Endothelial cell of umbilical vein (primary cell): Measurements from ENCODE around the gene PPP1R12A. TPM values are rescaled to one million over a fixed set of nuclear protein-coding genes. Genes with fewer than 3 reads are reported as not detected.
"Not testable (repeated sequence)": the region's sequence is repeated elsewhere in the genome, so short reads cannot be mapped to it uniquely, and the experiment has no call there.

Experiments
- BruUV-seq: library from RNA; stranded (reverse); fragments of 400-500 nt; replicated peaks from 2 replicates; lab custom pipeline; 2021; lab: Mats Ljungman, UMichigan
- CTCF ChIA-PET: fragments of 300-600, 350-600 bp; sonication (Branson Sonifier 250); formaldehyde crosslinking; loops from one replicate; lab custom pipeline; 2021; ENCODE audit warnings: antibody characterized with exemption, inconsistent platforms; lab: Charles Lee
- POLR2A ChIA-PET: fragments of 300-600, 350-600 bp; sonication (Branson Sonifier 250); formaldehyde crosslinking; loops from one replicate; lab custom pipeline; 2021; ENCODE audit warnings: antibody characterized with exemption, inconsistent platforms; lab: Charles Lee
- DNase-seq: peaks from one replicate; pipeline ENCODE4 v3.0.0-alpha.2; 2011; ENCODE audit warnings: low read depth, low spot score
- FAIRE-seq: peaks from 2 replicates; lab custom pipeline; 2011; peaks lifted over from hg19 to GRCh38; lab: Jason Lieb, UNC
- H2AFZ ChIP-seq: 2 replicates; pipeline ENCODE4 v1.6.0; 2012; ENCODE audit warnings: low read depth, low read length, control low read depth, inconsistent platforms
- H3K27ac ChIP-seq: 2 replicates; pipeline ENCODE4 v1.5.1; 2011; ENCODE audit warnings: low read depth, mild to moderate bottlenecking, control low read depth, low read length, moderate library complexity; ENCODE audit not compliant: insufficient read depth
- H3K27me3 ChIP-seq, 2 experiments: 2 replicates each; pipeline versions ENCODE4 v1.6.0 to v1.6.1; 2011; ENCODE audit warnings: low read length in 2 of 2, mixed read lengths in 1 of 2; ENCODE audit not compliant: control insufficient read depth in 2 of 2, insufficient read depth in 2 of 2
- H3K36me3 ChIP-seq, 2 experiments: 2 replicates in 1 of 2; 3 replicates in 1 of 2; pipeline ENCODE4 v1.5.1; 2011; ENCODE audit warnings: low read length in 2 of 2, mild to moderate bottlenecking in 1 of 2, moderate library complexity in 1 of 2; ENCODE audit not compliant: control insufficient read depth in 2 of 2, insufficient read depth in 2 of 2; ENCODE audit errors: extremely low read depth in 1 of 2
- H3K4me1 ChIP-seq: 3 replicates; pipeline ENCODE4 v1.5.1; 2011; ENCODE audit warnings: mild to moderate bottlenecking, low read length; ENCODE audit not compliant: control insufficient read depth, insufficient read depth; ENCODE audit errors: extremely low read depth
- H3K4me2 ChIP-seq: 2 replicates; pipeline ENCODE4 v1.6.1; 2011; ENCODE audit warnings: low read length, control low read depth, mixed read lengths; ENCODE audit not compliant: insufficient read depth
- H3K4me3 ChIP-seq, 3 experiments: fragments of 200-600 bp in 1 of 3; sonication (generic), shearing (Covaris generic) in 1 of 3; replicated peaks in 1 of 3; 2 replicates each; pipeline ENCODE4 v1.5.1; 2011 to 2016; ENCODE audit warnings: control low read depth in 3 of 3, low read length in 3 of 3, mild to moderate bottlenecking in 2 of 3, inconsistent platforms in 1 of 3, low read depth in 1 of 3, moderate library complexity in 1 of 3; ENCODE audit not compliant: insufficient read depth in 1 of 3
- H3K79me2 ChIP-seq: 2 replicates; pipeline ENCODE4 v1.6.0; 2012; ENCODE audit warnings: low read length, inconsistent platforms; ENCODE audit not compliant: control insufficient read depth, insufficient read depth
- H3K9ac ChIP-seq: replicated peaks from 2 replicates; pipeline ENCODE3; 2011; ENCODE audit warnings: low read length, control low read depth; ENCODE audit not compliant: insufficient read depth; ENCODE audit errors: extremely low read depth
- H3K9me1 ChIP-seq: replicated peaks from 3 replicates; pipeline ENCODE4 v1.6.0; 2011; ENCODE audit warnings: mild to moderate bottlenecking, low read length; ENCODE audit not compliant: control insufficient read depth, insufficient read depth; ENCODE audit errors: extremely low read depth
- H3K9me3 ChIP-seq: replicated peaks from 2 replicates; pipeline ENCODE4 v1.5.1; 2012; ENCODE audit warnings: low read length, inconsistent platforms; ENCODE audit not compliant: control insufficient read depth, insufficient read depth
- H4K20me1 ChIP-seq: replicated peaks from 2 replicates; pipeline ENCODE3; 2011; ENCODE audit warnings: mild to moderate bottlenecking, low read length; ENCODE audit not compliant: control insufficient read depth, insufficient read depth; ENCODE audit errors: extremely low read depth
- GATA2 ChIP-seq: IDR thresholded peaks from 2 replicates; pipeline ENCODE4 v1.7.0; 2011; ENCODE audit warnings: low read depth, mild to moderate bottlenecking, moderate library complexity, mixed read lengths, low read length; ENCODE audit not compliant: insufficient read length, insufficient read depth
- JUN ChIP-seq: IDR thresholded peaks from 2 replicates; pipeline ENCODE4 v1.6.1; 2011; ENCODE audit warnings: borderline replicate concordance, low read depth; ENCODE audit not compliant: insufficient read length, insufficient read depth
- dilution Hi-C: fragments of 300-500 bp; cut with MboI; formaldehyde crosslinking; loops from one replicate; pipeline ENCODE4 v1.15.0; 2019; ENCODE audit warnings: low sequenced_read_pairs; ENCODE audit not compliant: extremely low pct_ligation_motif_present
- intact Hi-C: fragments of 100-400 bp; cut with micrococcal nuclease; formaldehyde crosslinking; loops from one replicate; pipeline ENCODE4 v1.10.0; 2022
- polyA plus RNA-seq, 4 experiments: library from polyadenylated mRNA; depleted of rRNA in 3 of 4; stranded (reverse) in 3 of 4; unstranded in 1 of 4; fragments of >200 nt; gene quantifications; 2 replicates each; pipeline versions ENCODE4 v1.2.1 to v1.2.3, GENCODE V29; 2011 to 2012; ENCODE audit warnings: missing spikeins in 1 of 4
- total RNA-seq: library from RNA; stranded (reverse); gene quantifications from 2 replicates; pipeline ENCODE4 v1.2.3, GENCODE V29; 2021
- TF ChIP-seq, protein P1 (sequence below): IDR thresholded peaks from 2 replicates; pipeline ENCODE4 v1.6.1; 2011; ENCODE audit not compliant: insufficient read depth, insufficient read length

PPP1R12A gene
- total and polyA plus RNA-seq, 2 donors (not counting 3 experiments of a cell fraction or from before 2014, with no cell fraction given) = 12.9 to 83.9 TPM

GRCh38 chr12:79818856-79819255 lies 116.0 kb downstream of the PPP1R12A start:
- DNase-seq (peak; percentile 84), FAIRE-seq (no peak)
- Histone ChIP-seq H3K27me3 (no peaks in the 10 kb centered on the region), H3K27ac (no peak overlapping the region), H2AFZ (no peak overlapping the region), H3K9me1 (no peaks in the 10 kb centered on the region), H3K36me3 (peaks cover 0 to 4% of the 10 kb centered on the region in 2 experiments), H3K4me3 (no peak overlapping the region), H3K4me2 (no peak overlapping the region), H3K9me3 (no peaks in the 10 kb centered on the region), H3K4me1 (peaks cover 6% of the 10 kb centered on the region), H3K9ac (no peak overlapping the region), H4K20me1 (no peaks in the 10 kb centered on the region), H3K79me2 (peaks cover 3% of the 10 kb centered on the region)
- TF ChIP-seq JUN (peak; percentile 49), GATA2 (no peak)
- TF ChIP-seq, protein P1, sequence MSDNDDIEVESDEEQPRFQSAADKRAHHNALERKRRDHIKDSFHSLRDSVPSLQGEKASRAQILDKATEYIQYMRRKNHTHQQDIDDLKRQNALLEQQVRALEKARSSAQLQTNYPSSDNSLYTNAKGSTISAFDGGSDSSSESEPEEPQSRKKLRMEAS = no peak
- ChIA-PET POLR2A (no interaction called here), CTCF (interaction anchor here (1.2 to 1.9 kb wide), 4 partner anchors 10 to 68 kb away, joined by 3 to 9 read pairs (median 4); no protein-coding TSS in a partner anchor)
- dilution Hi-C loops = no loop called here
- BruUV-seq = no TSS peak
- intact Hi-C loops = no loop called here

GRCh38 chr12:79784366-79785065 lies 150.4 kb downstream of the PPP1R12A start:
- H2AFZ ChIP-seq, H3K9ac ChIP-seq, H3K4me3 ChIP-seq, H3K4me1 ChIP-seq, FAIRE-seq, H4K20me1 ChIP-seq, H3K9me3 ChIP-seq, BruUV-seq, H3K27me3 ChIP-seq, dilution Hi-C loops, H3K4me2 ChIP-seq, DNase-seq, H3K9me1 ChIP-seq, H3K27ac ChIP-seq, POLR2A ChIA-PET, H3K79me2 ChIP-seq: not testable (repeated sequence)
- intact Hi-C loops = loop anchor here (10.0 kb wide), 1 partner anchor 400 kb away; no protein-coding TSS in a partner anchor
- peaks cover 0 to 11% of the 10 kb centered on the region in 2 experiments for H3K36me3 ChIP-seq
- CTCF ChIA-PET = interaction anchor here (0.8 to 1.9 kb wide), 3 partner anchors 22 to 102 kb away, joined by 3 to 6 read pairs (median 5); no protein-coding TSS in a partner anchor
